Stomach (tissue), 4 donors: ENCODE results near the gene CRISP1.

Experiments used
- CTCF ChIP-seq, 7 experiments: fragments of 450-650 bp in 4 of 7; fragments of 200-600 bp in 3 of 7; sonication (generic) in 3 of 7; IDR thresholded peaks; one replicate each; pipeline ENCODE4 v1.5.1; 2016 to 2019; ENCODE audit warnings: antibody characterized with exemption in 7 of 7, control low read depth in 2 of 7, mild to moderate bottlenecking in 1 of 7
- POLR2A ChIP-seq, 4 donors: fragments of 450-650 bp; IDR thresholded peaks; one replicate each; pipeline ENCODE4 v1.6.1; 2016; ENCODE audit warnings: antibody characterized with exemption in 4 of 4, control low read depth in 2 of 4, mild to moderate bottlenecking in 1 of 4, moderate library complexity in 1 of 4

- TF ChIP-seq CTCF (IDR thresholded peaks at IDR 0.05), result no peak
- no peak for TF ChIP-seq POLR2A (IDR thresholded peaks at IDR 0.05)
Measured at GRCh38 chr6:49906526-49906925, 40.2 kb upstream of the CRISP1 start.
